ENCODE data around the gene DOCK9. TPM values are rescaled to one million over a fixed set of nuclear protein-coding genes. Genes with fewer than 3 reads are reported as not detected.

DOCK9 gene
- total and polyA plus RNA-seq, 8 donors, result 98.3 to 158 (median 109) TPM

GRCh38 chr13:99018418-99019180 lies 40.7 kb upstream of the DOCK9 start:
- Histone ChIP-seq H3K27ac (no peak overlapping the region), H3K4me3 (no peak overlapping the region), H3K4me1 (no peaks in the 10 kb centered on the region), H3K36me3 (no peaks in the 10 kb centered on the region), H3K9me3 (no peaks in the 10 kb centered on the region), H3K27me3 (peaks cover 0 to 8% of the 10 kb centered on the region in 2 donors)
- TF ChIP-seq, protein P1, sequence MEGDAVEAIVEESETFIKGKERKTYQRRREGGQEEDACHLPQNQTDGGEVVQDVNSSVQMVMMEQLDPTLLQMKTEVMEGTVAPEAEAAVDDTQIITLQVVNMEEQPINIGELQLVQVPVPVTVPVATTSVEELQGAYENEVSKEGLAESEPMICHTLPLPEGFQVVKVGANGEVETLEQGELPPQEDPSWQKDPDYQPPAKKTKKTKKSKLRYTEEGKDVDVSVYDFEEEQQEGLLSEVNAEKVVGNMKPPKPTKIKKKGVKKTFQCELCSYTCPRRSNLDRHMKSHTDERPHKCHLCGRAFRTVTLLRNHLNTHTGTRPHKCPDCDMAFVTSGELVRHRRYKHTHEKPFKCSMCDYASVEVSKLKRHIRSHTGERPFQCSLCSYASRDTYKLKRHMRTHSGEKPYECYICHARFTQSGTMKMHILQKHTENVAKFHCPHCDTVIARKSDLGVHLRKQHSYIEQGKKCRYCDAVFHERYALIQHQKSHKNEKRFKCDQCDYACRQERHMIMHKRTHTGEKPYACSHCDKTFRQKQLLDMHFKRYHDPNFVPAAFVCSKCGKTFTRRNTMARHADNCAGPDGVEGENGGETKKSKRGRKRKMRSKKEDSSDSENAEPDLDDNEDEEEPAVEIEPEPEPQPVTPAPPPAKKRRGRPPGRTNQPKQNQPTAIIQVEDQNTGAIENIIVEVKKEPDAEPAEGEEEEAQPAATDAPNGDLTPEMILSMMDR (IDR thresholded peaks at IDR 0.05), result no peak
- DNase-seq (no peak), ATAC-seq (no peak)
- intact Hi-C loops (cut with DNase I), result no loop called here

- intact Hi-C loops (cut with DNase I), result no loop called here
- Histone ChIP-seq H3K9me3 (no peaks in the 10 kb centered on the region), H3K27ac (no peak overlapping the region), H3K4me3 (no peak overlapping the region), H3K27me3 (no peaks in the 10 kb centered on the region), H3K4me1 (no peaks in the 10 kb centered on the region), H3K36me3 (no peaks in the 10 kb centered on the region)
- TF ChIP-seq, protein P1 (IDR thresholded peaks at IDR 0.05), result no peak
- no peak for ATAC-seq
- DNase-seq, result no peak
Observed at GRCh38 chr13:99015606-99016490, 38.0 kb upstream of the DOCK9 start.

- TF ChIP-seq, protein P1 (IDR thresholded peaks at IDR 0.05), result no peak
- no peak for DNase-seq
Observed at GRCh38 chr13:99014522-99014921, 36.7 kb upstream of the DOCK9 start.

DNA sequence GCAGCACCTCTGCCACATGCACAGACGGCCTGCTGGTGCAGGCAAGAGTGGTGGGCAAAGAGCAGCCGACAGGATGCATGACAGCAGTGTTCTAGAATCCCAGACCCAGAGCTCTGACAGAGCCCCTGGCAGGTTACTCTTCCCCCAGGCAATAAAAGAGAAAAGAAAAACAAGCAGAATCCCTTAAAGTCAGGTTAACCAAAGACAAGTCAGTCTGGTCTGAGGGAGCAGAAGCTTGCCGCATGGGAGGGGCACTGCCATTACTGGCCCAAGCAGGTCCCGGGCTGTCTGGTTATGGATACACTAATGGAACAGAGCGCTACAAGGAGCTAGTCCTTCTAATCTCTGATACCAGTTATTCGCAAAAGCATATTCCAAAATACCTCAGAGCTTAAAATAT lies 36.1 kb upstream of the DOCK9 start:
- TF ChIP-seq, protein P1 (IDR thresholded peaks at IDR 0.05), result no peak
- DNase-seq, result no peak
- H3K4me3 ChIP-seq, result no peak overlapping the region
- no peak for ATAC-seq
- no peaks in the 10 kb centered on the region for H3K27me3 ChIP-seq
- intact Hi-C loops (cut with DNase I), result no loop called here
- no peaks in the 10 kb centered on the region for H3K36me3 ChIP-seq
- no peaks in the 10 kb centered on the region for H3K9me3 ChIP-seq
- H3K27ac ChIP-seq, result no peak overlapping the region
- H3K4me1 ChIP-seq, result peaks cover 4 to 5% of the 10 kb centered on the region in 2 donors

More at GRCh38 chr13:99014522-99014921, 36.7 kb upstream of the DOCK9 start:
- no peak overlapping the region for H3K4me3 ChIP-seq
- no peaks in the 10 kb centered on the region for H3K9me3 ChIP-seq
- H3K36me3 ChIP-seq, result no peaks in the 10 kb centered on the region
- intact Hi-C loops (cut with DNase I), result no loop called here
- H3K27me3 ChIP-seq, result no peaks in the 10 kb centered on the region
- H3K27ac ChIP-seq, result no peak overlapping the region
- ATAC-seq, result no peak
- H3K4me1 ChIP-seq, result peaks cover 0 to 5% of the 10 kb centered on the region in 2 donors

DNA sequence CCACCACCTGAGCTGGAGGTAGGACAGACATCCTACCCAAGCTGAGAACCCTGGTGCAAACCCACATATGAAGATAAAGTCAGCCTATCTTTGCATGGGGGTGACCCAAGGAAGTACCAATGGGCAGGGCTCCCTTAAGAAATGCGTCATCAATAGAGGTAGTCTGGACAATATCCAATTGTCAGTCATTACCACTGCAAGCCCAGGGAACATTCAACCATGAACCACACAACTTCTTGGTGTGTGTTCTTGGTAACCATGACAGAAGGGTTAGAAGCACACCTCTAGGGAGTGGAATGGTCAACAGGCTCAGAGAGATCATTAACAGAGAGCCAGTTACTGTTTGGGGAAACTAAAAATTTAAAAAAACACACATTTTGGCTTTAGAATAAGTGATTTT lies 34.7 kb upstream of the DOCK9 start:
- Histone ChIP-seq H3K27me3 (no peaks in the 10 kb centered on the region), H3K27ac (no peak overlapping the region), H3K4me1 (peaks cover 5 to 12% of the 10 kb centered on the region in 2 donors), H3K4me3 (no peak overlapping the region), H3K9me3 (no peaks in the 10 kb centered on the region), H3K36me3 (no peaks in the 10 kb centered on the region)
- intact Hi-C loops (cut with DNase I), result no loop called here
- TF ChIP-seq, protein P1 (IDR thresholded peaks at IDR 0.05), result no peak
- no peak for ATAC-seq
- no peak for DNase-seq
